Posterior vena cava (tissue), 2 donors: ENCODE measurements around the gene MARCHF11. TPM values are rescaled to one million over a fixed set of nuclear protein-coding genes. Genes with fewer than 3 reads are reported as not detected.

Experiments
- DNase-seq: peaks from one replicate; pipeline ENCODE4 v3.0.0-alpha.2; 2020; ENCODE audit warnings: low spot score
- intact Hi-C, 2 donors: fragments of 100-400 bp; cut with DNase I; formaldehyde crosslinking; loops; one replicate each; pipeline versions ENCODE4 v1.14.1 to v1.14.2; 2022 to 2023
- long read RNA-seq, 2 donors: library from polyadenylated mRNA; unstranded; transcript quantifications; one replicate each; pipeline ENCODE4 v2.0.0, GENCODE V29; 2020 to 2021
- total RNA-seq, 2 donors: library from RNA; stranded (reverse); fragmentation: NEBNext Ultra II Directional; extraction: Animal tissue kit (Norgen Biotek cat#: 25700); gene quantifications; one replicate each; pipeline ENCODE4 v1.2.1, GENCODE V29; 2021
- donor health status: DM: yes; HTN: yes; CAD: no.
- donor health status: DM: yes; HTN: yes; CAD: no.

The MARCHF11 gene
- not detected for total RNA-seq
- long read RNA-seq, donor 1: 0 reads
- long read RNA-seq, donor 2: 0 reads

- intact Hi-C loops: no loop called here
- no peak for DNase-seq
Observed at GRCh38 chr5:16179511-16179935, at the start of gene MARCHF11. TSS of gene MARCHF11 (minus strand) at chr5:16179791. CDS start at chr5:16179575, 216 bp downstream.

GRCh38 chr5:16225927-16226326 is 46.3 kb upstream of the MARCHF11 start:
- no peak for DNase-seq
- intact Hi-C loops: no loop called here

GRCh38 chr5:16192311-16192710 is 12.7 kb upstream of the MARCHF11 start:
- no peak for DNase-seq
- intact Hi-C loops: no loop called here

- intact Hi-C loops: no loop called here
Observed at GRCh38 chr5:16180789-16181082, 1.1 kb upstream of the MARCHF11 start.

GRCh38 chr5:16179936-16180788 is 571 bp upstream of the MARCHF11 start:
- DNase-seq: no peak
- intact Hi-C loops: no loop called here

More at GRCh38 chr5:16180789-16181082, 1.1 kb upstream of the MARCHF11 start:
- DNase-seq: no peak

- intact Hi-C loops: no loop called here
- peak; percentile 84 for DNase-seq
Observed at GRCh38 chr5:16178745-16179372, 732 bp downstream of the MARCHF11 start.

GRCh38 chr5:16169550-16169949 is 10.0 kb downstream of the MARCHF11 start:
- no peak for DNase-seq
- intact Hi-C loops: no loop called here

DNA sequence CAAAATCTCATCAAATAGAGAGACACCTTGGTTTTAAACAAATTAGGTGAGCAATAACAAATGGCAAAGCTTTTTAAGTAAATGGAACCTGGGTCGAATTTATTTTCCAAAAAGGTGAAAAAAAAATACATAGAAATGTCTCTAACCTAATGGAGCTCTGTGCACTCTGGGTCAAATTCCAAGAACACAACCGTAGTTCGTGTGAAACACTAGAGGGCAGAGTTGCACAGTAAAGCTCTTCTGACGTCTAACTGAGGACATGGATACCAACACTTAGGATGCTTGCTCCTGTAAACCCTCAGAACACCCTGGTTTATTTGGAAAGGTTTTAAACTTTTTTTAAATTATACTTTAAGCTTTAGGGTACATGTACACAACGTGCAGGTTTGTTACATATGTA is 18.9 kb downstream of the MARCHF11 start:
- intact Hi-C loops: no loop called here
- no peak for DNase-seq

GRCh38 chr5:16159636-16160035 is 20.0 kb downstream of the MARCHF11 start:
- intact Hi-C loops: no loop called here
- no peak for DNase-seq

GRCh38 chr5:16156152-16156551 is 23.4 kb downstream of the MARCHF11 start:
- DNase-seq: no peak
- intact Hi-C loops: no loop called here

- intact Hi-C loops: no loop called here
- no peak for DNase-seq
Observed at GRCh38 chr5:16152601-16153568, 26.7 kb downstream of the MARCHF11 start.

DNA sequence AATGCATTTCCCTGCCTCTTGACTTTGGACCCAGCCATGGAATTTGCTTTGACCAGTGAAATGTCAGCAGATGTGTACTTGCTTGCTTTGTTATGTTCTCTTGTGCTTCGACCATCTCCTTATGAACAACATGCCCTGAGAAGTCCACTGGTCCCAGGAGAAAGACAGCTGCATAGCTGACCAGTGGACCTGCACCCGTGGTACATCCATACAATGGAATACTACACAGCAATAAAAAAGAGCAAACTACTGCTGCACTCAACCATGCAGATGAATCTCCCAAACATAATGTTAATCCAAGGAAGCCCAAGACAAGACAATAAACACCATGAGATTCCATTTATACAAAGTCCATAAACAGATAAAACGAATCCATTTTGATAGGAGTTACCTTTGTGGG is 30.0 kb downstream of the MARCHF11 start:
- intact Hi-C loops: no loop called here
- DNase-seq: no peak

- DNase-seq: no peak
- intact Hi-C loops: no loop called here
Observed at GRCh38 chr5:16147179-16147900, 32.3 kb downstream of the MARCHF11 start.

DNA sequence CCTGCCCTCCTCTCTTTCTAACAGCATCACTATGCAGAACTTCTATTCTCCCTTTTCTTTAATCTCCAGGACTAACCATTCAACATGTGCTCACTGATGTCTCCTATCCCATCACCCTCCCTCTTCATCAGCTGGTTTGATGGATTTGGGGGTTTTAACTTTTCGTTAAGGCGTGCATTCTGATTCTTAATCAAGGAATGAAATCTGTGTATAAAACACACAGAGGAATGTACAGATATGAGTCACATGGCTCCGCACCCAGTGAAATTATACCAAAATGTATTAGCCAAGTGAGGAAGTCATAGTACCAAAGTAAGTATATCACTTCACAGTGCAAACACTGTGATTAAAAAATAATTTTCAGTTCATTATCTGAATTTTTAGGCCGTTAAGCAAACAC is 35.2 kb downstream of the MARCHF11 start:
- DNase-seq: no peak
- intact Hi-C loops: no loop called here

DNA sequence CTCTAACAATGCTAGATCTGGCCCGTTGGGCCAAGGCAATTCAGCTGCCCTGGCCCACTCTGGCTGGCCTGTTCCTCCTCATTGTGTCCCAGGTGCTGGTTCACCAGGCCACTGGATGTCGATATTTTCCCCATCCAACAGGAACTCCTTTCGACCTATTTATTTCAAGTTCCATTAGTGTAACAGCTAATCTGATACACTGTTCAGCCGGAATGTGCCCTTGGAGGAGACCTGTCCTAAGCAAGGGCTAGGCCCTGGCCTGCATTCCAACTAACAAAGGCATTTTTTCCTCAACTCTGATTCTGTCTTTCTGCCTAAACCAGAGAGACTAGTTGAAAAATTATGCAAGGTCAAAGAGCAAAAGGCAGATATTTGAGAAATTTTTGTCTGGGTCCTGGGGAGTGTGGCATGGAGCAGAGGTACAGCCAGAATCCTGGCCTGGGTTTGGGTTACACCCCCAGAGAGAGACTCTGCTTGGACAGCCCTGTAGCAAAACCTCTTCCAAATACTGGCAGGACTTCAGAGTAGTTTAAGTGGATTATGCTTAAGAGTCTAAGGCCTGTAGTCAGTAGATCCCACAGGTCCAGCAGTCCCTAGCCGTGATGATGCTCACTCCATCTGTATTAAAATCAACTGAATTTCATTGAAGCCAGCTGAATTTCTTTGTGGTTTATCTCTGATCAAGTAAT is 36.1 kb downstream of the MARCHF11 start:
- DNase-seq: no peak

GRCh38 chr5:16140944-16141343 is 38.6 kb downstream of the MARCHF11 start:
- intact Hi-C loops: no loop called here
- DNase-seq: no peak

More for the DNA sequence above, 36.1 kb downstream of the MARCHF11 start:
- intact Hi-C loops: no loop called here

DNA sequence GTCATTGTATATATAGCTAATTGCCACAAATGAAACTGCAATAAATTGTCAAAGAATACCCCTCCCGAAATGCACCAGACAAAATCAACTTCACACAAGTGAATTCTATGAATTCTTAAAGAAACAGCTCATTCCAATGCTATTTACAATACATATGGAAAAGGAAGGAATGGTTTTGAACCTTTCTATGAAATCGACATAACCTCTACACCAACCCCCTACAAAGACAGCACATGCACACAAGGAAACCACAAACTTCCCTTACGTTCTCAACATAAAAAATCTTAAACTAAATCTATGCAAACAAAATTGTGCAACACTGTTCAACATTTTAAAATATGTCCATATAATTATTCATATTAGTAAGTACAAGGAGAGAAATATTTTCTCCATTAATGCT is 39.2 kb downstream of the MARCHF11 start:
- intact Hi-C loops: no loop called here
- no peak for DNase-seq

DNA sequence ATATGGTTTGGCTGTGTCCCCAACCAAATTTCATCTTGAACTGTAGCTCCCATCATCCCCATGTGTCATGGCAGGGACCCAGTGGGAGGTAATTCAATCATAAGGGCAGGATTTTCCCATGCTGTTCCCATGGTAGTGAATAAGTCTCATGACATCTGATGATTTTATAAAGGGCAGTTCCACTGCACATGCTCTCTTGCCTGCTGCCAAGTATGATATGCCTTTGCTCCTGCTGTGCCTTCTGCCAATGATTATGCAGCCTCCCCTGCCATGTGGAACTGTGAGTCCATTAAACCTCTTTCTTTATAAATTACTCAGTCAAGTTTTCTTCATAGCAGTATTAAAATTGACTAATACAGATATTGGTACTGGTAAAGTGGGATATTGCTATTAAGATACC is 42.4 kb downstream of the MARCHF11 start:
- intact Hi-C loops: no loop called here
- no peak for DNase-seq

- no peak for DNase-seq
Observed at GRCh38 chr5:16135506-16135905, 44.1 kb downstream of the MARCHF11 start.

More at GRCh38 chr5:16135506-16135905, 44.1 kb downstream of the MARCHF11 start:
- intact Hi-C loops: no loop called here
